ENCODE results near the gene RBFOX2.
"Not testable (repeated sequence)": the region's sequence is repeated elsewhere in the genome, so short reads cannot be mapped to it uniquely, and the experiment has no call there.

The RBFOX2 gene

GRCh38 chr22:36009085-36009484 lies 19.5 kb downstream of the RBFOX2 start:
- DNase-seq (ENCODE audit: low read depth in 3 of 3), result no peak

- no peak for DNase-seq (ENCODE audit: low read depth in 3 of 3)
Measured at GRCh38 chr22:36008565-36008964, 20.1 kb downstream of the RBFOX2 start.

GRCh38 chr22:36008131-36008530 lies 20.5 kb downstream of the RBFOX2 start:
- DNase-seq (ENCODE audit: low read depth in 3 of 3), result no peak

GRCh38 chr22:36003972-36004674 lies 24.5 kb downstream of the RBFOX2 start:
- no peak for DNase-seq (ENCODE audit: low read depth in 3 of 3)

GRCh38 chr22:36002718-36003260 lies 25.8 kb downstream of the RBFOX2 start:
- no peak for DNase-seq (ENCODE audit: low read depth in 3 of 3)

GRCh38 chr22:36002084-36002483 lies 26.5 kb downstream of the RBFOX2 start:
- DNase-seq (ENCODE audit: low read depth in 3 of 3), result no peak

GRCh38 chr22:35998748-35999147 lies 29.9 kb downstream of the RBFOX2 start:
- no peak for DNase-seq (ENCODE audit: low read depth in 3 of 3)

GRCh38 chr22:35997438-35997837 lies 31.2 kb downstream of the RBFOX2 start:
- DNase-seq (ENCODE audit: low read depth in 3 of 3), result no peak

- DNase-seq (ENCODE audit: low read depth in 3 of 3), result no peak
Measured at GRCh38 chr22:35996596-35996995, 32.0 kb downstream of the RBFOX2 start.

GRCh38 chr22:35995772-35996171 lies 32.9 kb downstream of the RBFOX2 start:
- DNase-seq (ENCODE audit: low read depth in 3 of 3), result no peak

GRCh38 chr22:35995348-35995747 lies 33.3 kb downstream of the RBFOX2 start:
- no peak for DNase-seq (ENCODE audit: low read depth in 3 of 3)

GRCh38 chr22:35993727-35994126 lies 34.9 kb downstream of the RBFOX2 start:
- not testable (repeated sequence) for DNase-seq (ENCODE audit: low read depth in 3 of 3)

- DNase-seq (ENCODE audit: low read depth in 3 of 3), result no peak
Measured at GRCh38 chr22:35993048-35993714, 35.4 kb downstream of the RBFOX2 start.

- DNase-seq (ENCODE audit: low read depth in 3 of 3), result no peak
Measured at GRCh38 chr22:35991168-35991567, 37.5 kb downstream of the RBFOX2 start.

GRCh38 chr22:35988030-35988429 lies 40.6 kb downstream of the RBFOX2 start:
- DNase-seq (ENCODE audit: low read depth in 3 of 3), result no peak

GRCh38 chr22:35987487-35987886 lies 41.1 kb downstream of the RBFOX2 start:
- no peak for DNase-seq (ENCODE audit: low read depth in 3 of 3)

- no peak for DNase-seq (ENCODE audit: low read depth in 3 of 3)
Measured at GRCh38 chr22:35986088-35986487, 42.5 kb downstream of the RBFOX2 start.

- DNase-seq (ENCODE audit: low read depth in 3 of 3), result no peak
Measured at GRCh38 chr22:35985371-35985770, 43.3 kb downstream of the RBFOX2 start.

- no peak for DNase-seq (ENCODE audit: low read depth in 3 of 3)
Measured at GRCh38 chr22:35984183-35985175, 44.1 kb downstream of the RBFOX2 start.

- DNase-seq (ENCODE audit: low read depth in 3 of 3), result no peak
Measured at GRCh38 chr22:35981900-35982299, 46.7 kb downstream of the RBFOX2 start.

GRCh38 chr22:35978889-35979288 lies 49.7 kb downstream of the RBFOX2 start:
- no peak for DNase-seq (ENCODE audit: low read depth in 3 of 3)

GRCh38 chr22:35978201-35978600 lies 50.4 kb downstream of the RBFOX2 start:
- DNase-seq (ENCODE audit: low read depth in 3 of 3), result no peak
